Suppressor macrophage treated with lipopolysaccharide for 1 hour (primary cell): ENCODE results near the gene RAB44.
"Not testable (repeated sequence)": the region's sequence is repeated elsewhere in the genome, so short reads cannot be mapped to it uniquely, and the experiment has no call there.

Experiments used
- DNase-seq, 3 donors: peaks; one replicate each; pipeline ENCODE4 v3.0.0-alpha.2; 2020 to 2022

RAB44 gene

DNA sequence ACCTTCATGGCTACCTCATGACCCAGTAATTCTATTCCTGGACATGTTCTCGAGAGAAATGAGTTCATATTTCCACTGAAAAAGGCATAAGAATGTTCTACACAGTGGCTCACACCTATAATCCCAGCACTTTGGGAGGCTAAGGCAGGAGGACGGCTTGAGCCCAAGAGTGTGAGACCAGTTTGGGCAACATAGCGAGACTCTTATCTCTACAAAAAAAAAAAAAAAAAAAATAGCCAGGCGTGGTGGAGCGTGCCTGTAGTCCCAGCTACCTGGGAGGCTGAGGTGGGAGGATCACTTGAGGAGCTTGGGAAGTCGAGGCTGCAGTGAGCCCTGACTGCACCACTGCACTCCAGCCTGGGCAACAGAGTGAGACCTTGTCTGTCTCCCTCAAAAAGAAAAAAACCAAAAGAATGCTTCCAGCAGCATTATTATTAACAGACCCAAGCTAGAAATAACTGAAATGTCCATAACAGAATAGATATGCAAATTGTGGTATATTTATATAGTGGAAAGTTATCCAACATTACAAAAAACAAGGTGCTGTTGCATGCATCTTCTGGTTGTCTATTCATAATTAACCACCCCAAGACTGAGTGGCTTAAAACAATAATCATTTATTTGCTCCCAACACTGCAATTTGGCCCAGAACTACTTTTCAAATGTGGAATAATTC, 9.4 kb upstream of the RAB44 start:
- peak in 1 of 3 donors; percentile 40 for DNase-seq

DNA sequence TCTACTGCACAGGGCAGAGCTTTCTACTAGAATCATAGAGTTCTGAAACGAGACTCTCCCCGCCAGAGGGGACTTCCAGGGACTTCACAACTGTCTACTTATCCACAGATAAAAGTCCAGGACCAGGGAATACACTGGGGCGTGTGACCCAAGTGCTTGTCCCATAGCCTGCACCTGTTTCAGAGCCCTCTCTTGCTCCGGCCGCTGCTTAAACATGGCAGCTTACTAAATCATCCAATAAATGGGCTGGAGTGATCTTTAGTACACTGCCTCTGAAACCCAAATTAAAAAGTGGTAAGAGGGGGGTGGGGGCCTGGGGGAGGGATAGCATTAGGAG, 8.9 kb upstream of the RAB44 start:
- peak in 2 of 3 donors; percentile 28 to 32 for DNase-seq

DNA sequence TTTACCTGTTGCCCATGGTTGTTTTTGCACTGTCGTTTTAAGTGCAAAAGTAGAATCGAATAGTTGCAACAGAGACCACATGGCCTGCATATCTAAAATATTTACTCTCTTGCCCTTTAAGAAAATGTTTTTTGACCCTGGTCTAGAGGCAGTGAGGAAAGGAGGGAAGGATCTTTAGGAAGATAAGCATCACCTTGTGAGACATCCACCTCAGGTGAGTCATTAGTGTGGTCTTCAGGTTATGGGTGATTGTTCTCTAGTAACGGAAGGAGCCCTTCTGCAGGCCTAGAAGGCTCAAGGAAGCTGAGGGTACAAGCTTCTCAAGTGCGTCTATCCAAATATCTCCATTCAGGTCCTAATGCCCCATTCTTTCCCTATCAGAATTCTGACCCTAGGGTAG, 6.6 kb upstream of the RAB44 start:
- DNase-seq: no peak

GRCh38 chr6:36691612-36692011, 6.0 kb upstream of the RAB44 start:
- no peak for DNase-seq

DNA sequence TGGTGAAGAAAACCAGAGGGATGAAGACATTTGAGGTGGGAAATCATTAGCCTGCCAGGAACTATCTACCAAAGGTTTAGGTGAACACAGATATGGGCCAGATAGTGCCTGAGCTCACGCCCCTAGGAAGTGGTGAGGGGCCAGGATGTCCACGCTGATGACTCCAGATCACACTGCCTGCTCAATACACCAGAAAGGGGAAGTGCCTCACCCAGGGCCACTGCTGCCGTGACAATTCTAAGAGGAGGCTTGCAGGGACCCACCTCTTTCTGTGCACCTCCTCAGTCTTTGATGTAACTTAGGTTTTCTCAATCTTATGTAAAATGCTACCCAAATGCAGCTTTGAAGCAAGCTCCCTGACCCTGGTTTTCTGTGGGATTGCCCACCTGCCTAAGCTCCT, 5.4 kb upstream of the RAB44 start:
- DNase-seq: peak; percentile 72 to 76 (median 76)

DNA sequence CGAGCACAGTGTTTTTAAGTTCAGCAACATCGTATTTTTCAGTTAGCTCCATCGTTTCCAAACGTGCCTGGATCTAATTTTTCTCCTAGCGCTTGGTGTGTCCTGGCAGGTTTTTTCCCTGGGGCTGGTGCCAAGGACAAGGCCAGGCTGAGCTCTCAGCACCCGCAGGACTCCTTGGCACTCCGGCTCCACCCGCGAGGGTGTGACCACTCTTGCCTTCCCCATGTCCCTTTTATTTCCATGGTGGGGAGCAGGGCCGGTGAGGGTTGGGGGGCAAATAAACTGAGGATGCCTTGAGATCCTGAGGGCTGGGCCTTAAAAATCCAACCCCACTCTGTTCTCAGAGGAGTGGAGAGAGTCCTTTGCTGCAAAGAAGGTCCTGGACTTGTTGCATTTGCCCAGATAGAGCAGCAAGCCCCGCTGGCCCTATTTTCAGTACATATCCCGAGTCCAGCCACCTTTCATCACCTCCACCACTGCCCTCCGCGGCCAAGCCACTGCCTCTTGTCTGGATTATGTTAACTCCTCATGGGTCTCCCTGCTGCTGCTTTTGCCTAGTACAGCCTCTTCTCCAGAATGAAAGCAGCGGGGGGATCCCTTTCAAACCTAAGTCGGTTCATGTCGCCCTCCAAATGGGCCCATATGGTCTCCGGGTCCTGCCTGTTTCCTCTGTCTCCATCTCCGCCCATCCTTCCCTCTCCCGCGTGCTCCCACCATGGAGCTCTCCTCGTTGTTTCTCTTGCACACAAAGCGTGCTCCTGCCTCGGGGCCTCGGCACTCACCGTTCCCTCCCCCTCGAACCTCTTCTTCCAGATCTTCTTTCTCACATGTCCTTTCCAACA, 4.5 kb upstream of the RAB44 start:
- DNase-seq: no peak

DNA sequence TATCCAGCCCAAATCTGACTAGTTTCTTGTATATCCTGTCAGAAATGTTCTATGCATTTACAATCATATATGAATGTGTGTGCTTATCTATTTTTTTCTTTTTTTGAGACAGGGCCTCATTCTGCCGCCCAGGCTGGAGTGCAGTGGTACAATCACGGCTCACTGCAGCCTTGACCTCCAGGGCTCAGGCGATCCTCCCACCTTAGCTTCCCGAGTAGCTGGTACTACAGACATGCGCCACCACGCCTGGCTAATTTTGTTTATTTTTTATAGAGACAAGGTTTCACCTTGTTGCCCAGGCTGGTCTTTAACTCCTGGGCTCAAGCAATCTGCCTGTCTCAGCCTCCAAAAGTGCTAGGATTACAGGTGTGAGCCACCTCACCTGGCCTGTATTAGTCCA, 3.0 kb upstream of the RAB44 start:
- DNase-seq: no peak

DNA sequence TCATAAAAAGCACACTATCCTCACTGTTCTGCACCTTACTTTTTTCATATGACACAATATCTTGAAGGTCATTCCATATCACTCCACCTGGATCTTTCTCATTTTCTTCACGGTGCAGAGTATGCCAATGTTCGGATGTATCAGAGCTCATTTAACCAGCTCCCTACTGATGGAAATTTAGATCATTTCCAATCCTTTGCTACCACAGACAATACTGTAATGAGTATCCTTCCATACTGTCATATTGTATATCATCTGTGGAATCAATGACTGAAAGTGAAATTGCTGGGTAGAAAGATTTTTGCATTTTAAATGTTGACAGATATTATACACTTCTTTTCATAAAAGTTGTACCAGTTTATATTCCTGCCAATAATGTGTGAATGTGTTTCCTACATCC, 2.2 kb upstream of the RAB44 start:
- DNase-seq: no peak

- no peak for DNase-seq
Observed at GRCh38 chr6:36698196-36698595, 570 bp downstream of the RAB44 start.

DNA sequence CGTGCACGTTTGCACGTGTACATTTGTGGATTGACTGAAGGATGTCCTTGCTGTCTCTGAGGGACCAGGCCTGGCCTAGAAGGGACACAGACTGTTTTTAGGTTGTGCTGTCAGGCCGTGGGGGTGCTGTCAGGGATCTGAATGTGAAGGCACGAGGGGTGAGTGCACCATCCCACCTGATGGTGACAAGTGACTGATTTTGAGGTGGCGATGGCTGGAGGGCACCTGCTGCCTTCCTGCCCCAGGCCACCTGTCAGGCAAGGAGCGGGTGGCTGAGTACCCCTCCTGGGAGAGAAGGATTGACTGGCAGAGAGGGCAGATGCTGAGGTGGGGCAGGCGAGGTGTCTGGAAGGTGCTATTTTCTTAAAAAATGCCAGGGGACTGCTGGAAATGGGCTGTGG, 1.2 kb downstream of the RAB44 start:
- no peak for DNase-seq

DNA sequence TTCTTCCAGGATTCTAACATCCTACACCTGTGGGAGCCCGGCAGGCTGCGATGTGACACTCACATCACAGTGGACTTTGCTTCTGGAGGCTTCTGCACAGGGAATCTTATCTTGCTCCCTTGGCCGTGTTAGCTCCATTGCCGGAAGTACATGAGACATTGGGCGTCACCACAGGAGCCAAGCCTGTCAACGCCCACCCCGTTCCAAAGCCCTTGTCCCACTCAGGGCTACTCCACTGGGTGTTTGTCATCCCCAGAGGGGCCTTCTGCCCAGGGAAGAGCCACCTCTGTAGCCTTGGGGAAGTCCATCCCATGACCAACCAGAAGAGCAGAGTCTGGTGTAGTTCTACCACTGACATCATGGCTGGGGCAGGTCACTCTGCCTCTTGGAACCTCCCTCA, 1.7 kb downstream of the RAB44 start:
- DNase-seq: peak; percentile 42 to 52 (median 47)

- no peak for DNase-seq
Observed at GRCh38 chr6:36700071-36700812, 2.6 kb downstream of the RAB44 start.

DNA sequence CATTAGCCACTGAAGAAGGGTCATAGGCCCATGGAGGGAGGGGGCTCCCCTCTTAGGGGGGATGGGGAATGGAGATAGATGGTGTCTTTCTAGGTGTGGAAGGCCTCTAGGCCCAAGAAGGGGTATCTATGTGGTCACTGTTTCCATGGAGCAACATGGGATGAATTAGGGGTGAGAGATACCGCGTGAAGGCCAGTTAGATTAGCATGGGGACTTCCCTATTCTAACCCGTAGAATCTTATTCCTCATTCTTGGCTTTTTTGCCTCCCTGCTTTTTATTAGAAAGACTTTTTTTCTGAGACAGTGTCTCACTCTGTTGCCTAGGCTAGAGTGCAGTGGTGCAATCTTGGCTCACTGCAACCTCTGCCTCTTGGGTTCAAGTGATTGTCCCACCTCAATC, 3.2 kb downstream of the RAB44 start:
- peak; percentile 58 to 65 (median 62) for DNase-seq

DNA sequence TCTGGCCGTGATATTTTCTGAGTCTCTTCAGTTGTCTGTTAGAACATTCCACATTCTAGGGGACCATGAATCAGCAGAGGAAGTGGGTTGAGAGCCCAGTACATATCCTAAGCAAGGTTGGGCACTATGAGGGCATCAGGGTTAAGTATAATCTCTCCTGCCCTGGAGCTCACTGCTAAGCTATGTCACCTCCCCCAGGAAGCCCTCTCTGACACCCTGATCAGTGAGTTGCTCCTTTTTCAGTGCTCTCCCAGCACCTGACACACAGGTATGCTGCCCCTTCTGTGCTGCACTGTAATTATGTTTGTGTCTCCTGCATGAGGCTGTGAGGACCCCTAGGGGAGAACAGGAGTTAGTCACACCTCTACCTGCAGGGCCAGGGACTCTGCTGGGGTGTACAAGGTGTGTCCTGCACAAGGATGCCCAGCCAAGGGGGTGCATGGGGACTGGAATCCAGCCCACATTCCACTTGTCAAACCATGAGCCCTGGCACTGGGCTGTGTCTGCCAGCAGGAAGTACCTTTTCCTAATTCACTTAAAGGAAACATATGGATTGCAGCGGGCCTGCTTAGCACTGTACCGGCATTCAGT, 3.9 kb downstream of the RAB44 start:
- peak; percentile 47 to 69 (median 60) for DNase-seq

GRCh38 chr6:36702656-36703055, 5.0 kb downstream of the RAB44 start:
- DNase-seq: no peak

- no peak for DNase-seq
Observed at GRCh38 chr6:36703081-36703606, 5.5 kb downstream of the RAB44 start.

GRCh38 chr6:36703982-36704381, 6.4 kb downstream of the RAB44 start:
- no peak for DNase-seq

GRCh38 chr6:36704961-36705577, 7.4 kb downstream of the RAB44 start:
- DNase-seq: not testable (repeated sequence)

DNA sequence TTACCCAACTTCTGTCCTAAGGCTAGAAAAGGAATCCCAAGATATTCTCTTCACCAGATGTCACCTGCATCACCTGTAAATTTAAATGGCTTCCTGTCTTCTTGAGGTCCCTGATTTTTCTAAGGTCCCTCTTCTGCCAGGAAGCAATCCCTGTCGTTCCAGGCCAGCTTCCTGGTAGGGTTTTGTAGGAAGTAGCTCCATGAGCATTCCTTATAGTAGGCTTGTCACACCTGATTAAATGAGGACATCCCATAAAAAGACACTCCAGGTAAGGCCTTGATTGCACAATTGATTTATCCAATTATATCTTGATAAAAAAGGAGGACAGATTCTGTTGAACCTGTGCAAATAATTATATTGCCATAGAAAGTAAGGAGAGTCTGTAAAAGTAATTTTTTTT, 8.7 kb downstream of the RAB44 start:
- no peak for DNase-seq

DNA sequence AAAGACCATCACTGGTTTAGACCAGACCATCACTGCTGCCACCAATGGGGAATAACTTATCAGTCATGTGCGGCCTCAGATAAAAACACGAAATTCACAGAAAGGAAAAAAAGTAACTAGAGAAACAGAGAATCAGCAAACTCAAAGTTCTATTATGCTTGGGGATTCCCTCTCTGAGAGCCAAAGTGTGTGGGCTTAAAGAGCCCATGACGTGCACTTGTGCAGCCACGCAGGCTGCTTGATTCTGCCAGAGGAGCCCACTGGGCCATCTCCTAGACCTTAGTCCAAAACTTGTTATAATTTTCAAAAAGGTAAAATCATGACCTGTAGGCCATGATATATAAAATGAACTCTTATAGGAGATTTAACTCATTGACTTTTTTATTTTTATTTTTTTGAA, 15.2 kb downstream of the RAB44 start:
- DNase-seq: no peak

DNA sequence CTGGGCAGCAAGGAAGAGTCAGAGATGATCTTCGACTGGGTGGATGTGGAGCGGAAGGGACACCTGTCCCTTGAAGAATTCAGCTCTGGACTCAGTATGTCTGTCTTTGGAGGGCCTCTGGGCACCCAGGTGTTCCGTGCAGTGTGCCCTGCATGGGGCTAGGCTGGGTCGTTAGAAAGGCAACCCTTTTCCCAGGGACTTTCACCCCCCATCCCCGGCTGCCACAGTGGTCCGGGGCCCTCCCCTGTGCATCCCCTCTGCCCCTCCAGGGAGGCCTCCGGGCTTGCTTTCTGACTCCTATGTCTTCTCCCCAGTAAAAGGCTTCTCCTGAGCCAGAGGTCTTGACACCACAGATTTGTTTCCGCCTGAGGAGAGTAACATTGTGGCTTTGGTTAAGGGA, 16.2 kb downstream of the RAB44 start:
- no peak for DNase-seq

GRCh38 chr6:36714511-36714910, 16.9 kb downstream of the RAB44 start:
- no peak for DNase-seq

- no peak for DNase-seq
Observed at GRCh38 chr6:36715469-36715868, 17.8 kb downstream of the RAB44 start.
